NCI-H146 treated with DMSO at 0.1 percent for 48 hours (cell line): ENCODE results near the gene HLCS.

ENCODE experiments used
- DNase-seq: peaks from one replicate; lab custom pipeline; 2025; ENCODE audit not compliant: unreplicated experiment; lab: John Stamatoyannopoulos, UW

HLCS gene

DNA sequence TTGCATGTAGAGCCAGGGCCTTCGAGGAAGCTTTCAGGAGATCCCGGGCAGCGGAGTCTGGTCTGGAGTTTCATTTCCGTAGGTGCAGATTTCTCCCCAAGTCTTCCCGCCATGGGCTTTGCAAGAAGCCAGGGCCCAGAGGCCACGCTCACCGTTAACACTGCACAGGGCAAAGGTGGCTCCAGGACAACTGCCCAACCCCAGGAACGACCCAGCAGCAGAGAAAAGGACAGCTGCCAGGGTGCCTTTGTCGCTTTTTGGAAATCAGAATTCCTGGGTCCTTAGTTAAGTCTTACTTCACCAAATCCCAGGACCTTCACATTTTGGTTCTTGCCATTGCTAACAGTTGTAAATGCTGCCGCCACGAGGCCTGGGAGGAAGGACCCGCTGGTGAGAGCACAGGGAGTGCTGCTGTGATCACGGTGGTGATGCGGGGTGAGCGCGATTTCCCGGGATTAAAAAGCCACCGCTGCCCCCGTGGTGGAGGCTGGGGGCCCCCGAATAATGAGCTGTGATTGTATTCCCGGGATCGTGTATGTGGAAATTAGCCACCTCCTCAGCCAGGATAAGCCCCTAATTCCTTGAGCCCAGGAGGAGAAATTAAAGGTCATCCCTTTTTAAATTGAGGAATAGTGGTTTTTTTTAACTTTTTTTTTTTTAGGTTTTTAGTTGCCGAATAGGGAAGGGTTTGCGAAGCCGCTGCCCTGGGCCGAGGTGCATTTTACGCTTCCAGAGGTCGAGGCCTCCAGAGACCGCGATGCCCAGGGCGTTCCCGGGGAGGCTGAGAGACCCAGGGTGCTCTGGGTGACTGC is 259.3 kb downstream of the HLCS start:
- DNase-seq = no peak

DNA sequence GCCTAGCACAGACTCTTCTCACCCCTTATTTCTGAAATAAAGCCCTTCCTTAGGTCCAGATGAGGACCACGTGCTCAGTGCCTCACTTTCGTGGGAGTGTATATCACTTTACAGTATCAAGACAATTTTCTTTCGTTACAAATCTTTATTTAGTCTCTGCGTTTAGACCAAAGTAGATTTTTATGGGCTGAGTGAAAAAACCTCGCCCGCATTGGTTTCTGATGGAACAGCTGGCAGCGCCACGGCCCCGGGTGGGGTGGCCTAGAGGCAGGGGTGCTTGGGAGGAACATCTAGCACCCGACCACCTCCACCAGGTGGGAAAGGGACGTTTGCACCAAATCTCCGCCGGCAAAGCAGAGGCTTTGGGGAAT is 260.0 kb downstream of the HLCS start:
- no peak for DNase-seq

DNA sequence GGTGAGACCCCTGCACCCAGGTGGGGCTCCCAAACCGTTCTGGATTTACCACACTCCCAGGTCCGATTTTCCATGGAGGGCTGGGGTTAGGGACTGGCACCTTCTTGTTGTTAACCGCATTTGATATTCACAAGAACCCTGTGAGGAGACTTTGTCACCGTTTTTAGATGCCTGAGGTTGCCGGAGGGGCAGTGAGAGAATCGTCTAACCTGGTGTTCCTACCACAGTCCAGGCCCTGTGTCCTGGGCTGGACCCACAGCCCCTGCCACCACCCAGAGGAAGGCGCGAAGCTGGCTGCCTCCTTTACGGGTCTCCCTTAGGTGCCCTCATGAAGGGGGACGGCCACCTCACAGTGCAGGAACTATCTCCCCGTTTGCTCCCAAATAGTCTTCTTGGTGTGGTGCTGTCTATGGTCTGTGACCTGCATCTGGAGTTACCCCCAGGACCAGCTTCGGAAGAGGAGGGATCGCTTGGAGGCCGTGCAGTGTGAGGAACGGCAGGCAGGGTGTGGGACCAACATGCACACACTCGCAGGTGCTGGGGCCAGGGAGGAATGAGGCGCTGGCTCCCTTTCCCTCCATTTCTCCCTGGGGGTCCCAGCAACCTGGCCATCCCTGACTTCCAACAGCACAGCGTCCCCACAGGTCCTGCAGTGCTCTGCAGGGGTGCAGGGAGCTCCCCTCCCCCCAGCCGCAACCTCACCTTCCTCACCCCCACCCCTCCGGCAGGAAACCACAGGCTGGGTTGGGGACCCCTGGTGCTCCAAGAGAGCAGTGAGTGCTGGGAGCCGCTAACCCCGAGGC is 260.6 kb downstream of the HLCS start:
- DNase-seq = no peak

DNA sequence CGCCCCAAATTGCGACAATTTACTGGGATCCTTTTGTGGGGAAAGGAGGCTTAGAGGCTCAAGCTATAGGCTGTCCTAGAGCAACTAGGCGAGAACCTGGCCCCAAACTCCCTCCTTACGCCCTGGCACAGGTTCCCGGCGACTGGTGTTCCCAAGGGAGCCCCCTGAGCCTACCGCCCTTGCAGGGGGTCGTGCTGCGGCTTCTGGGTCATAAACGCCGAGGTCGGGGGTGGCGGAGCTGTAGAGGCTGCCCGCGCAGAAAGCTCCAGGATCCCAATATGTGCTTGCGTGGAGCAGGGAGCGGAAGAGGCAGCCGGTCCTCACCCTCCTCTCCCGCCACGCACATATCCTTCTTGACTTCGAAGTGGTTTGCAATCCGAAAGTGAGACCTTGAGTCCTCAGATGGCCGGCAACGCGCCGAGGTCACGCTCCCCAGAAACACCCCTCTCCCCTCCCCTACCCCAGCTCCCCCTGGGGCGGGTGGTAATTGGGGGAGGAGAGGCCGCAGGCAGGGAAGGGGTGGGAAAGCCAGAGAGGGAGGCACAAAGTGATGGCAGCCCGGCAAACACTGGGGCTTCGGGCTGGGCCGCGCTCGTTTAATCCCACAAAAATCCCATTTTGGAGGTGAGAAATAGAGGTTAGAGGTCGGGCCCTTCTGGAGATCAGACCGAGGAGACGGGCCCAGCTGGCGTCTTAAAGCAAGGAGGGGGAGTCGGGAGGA is 261.4 kb downstream of the HLCS start:
- no peak for DNase-seq

DNA sequence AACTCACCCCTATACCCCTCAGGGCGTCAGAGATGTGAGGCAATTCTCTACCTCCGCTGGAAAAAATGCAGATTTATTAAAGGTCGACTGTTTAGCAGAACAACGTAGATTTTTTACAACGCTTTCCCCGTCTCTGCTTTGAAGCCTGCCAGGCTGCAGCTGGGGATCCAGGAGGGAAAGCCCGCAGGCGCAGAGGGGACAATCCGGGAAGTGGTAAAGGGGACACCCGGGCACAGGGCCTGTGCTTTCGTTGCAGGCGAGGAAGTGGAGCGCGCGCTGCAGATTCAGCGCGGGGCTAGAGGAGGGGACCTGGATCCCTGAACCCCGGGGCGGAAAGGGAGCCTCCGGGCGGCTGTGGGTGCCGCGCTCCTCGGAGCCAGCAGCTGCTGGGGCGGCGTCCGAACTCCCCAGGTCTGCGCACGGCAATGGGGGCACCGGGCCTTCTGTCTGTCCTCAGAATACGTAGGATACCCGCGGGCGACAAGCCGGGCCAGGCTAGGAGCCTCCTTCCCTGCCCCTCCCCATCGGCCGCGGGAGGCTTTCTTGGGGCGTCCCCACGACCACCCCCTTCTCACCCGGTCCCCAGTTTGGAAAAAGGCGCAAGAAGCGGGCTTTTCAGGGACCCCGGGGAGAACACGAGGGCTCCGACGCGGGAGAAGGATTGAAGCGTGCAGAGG is 262.1 kb downstream of the HLCS start:
- no peak for DNase-seq

DNA sequence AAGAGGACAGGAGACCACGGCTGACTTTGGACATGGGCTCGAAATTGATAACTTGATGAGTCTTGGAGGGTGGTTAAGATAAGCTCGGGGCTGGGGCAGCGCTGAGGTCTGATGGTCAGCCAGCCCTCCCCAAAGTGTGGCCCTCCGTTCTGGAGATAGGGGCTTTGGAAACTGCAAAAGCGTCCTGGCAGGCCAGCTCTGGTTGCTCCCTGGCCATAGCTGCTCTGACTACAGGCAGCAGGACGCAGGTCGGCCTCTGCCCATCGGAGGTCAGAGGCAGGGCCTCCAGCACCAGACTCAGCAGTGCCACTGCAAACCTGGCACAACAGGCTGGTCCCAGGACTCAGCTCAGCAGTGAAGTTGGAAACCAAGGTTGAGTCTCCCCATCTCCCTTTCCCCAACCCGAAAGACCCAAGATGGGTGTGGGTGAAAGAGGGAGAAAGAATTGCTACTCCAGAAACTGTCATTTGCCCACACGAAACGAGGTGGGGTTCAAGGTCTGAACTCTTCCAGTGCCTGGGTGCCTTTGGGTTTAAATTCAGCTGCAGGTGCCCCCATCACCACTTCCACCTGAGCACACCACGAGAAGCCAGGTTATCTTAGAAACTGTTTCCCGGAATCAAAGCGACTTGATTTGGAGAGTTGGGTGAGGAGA is 262.7 kb downstream of the HLCS start:
- no peak for DNase-seq

DNA sequence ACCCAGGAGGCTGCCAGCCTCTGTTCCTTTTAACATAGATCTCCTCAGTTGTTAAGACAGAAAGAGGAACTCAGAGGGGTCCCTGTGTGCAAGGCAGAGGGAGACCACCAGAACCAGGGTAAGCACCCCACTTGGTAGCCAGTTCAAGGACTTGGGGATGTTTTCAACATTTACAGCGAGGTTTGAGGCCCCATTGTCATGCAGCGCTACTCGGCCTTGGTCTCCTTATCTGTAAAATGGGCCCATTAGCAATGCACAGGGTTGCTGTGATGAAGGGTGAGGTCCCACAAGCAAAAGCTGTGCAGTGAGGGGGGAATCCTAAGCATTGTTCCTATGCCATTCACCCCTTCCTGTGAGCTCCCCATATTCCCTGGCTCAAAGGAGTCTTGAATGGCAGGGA is 263.3 kb downstream of the HLCS start:
- DNase-seq = no peak

DNA sequence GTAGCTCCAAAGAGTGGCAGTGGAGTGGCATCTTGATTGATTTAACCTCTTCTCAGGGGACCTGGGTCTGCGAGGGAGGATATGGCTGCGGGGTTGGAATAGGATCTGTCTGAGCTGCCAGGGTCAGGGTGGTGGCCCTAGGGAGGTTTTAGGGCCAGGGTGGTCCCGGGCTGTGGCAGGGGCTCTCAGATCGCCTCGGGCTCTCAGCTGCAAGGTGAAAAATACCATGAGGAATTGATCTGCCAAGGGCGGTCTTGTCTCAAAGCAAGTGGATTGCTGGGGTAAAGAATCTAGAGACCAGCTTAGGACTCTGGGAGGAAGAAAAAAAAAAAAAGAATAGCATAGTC is 263.9 kb downstream of the HLCS start:
- no peak for DNase-seq

DNA sequence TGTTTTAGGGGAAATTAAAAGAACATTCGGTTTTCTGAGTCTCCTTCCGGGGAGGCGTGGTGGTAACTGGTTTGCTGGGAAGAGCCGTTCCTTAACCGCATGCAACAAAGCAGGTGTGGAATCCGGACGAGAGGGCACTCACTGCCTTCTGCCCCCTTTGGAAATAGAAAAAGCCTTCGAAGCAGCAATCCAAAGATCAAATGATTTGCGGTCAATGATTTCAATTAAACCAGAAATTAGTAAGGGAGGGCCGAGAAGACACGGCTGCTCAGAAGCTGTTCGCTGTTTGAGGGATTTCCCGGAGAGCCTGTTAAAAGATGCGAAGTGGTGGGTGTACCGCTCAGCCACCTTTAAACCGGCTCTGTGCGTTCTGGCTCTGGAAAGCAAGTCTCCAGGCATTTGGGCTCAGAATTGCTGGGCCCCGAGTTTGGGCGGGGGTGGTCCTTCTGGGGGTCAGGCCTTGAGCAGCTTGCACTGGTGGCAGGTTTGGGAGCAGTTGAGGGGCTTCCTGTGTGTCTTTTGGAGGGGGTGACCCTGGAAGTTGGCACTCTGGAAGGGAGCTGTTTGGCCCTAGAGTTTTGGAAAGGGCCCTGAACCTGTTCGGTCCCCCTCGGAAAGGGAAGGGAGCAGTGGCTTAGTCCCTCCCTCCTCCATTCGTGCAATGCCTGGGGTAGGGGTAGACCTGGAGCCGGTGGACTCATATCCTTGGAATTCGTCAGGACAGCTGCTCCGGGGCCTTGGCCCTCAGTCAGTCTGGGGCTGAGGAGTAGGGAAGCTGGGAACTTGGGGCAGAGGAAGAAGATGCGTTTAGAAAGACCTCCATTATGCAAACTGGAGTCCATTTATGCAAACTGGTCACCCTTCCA is 264.5 kb downstream of the HLCS start:
- DNase-seq = no peak

DNA sequence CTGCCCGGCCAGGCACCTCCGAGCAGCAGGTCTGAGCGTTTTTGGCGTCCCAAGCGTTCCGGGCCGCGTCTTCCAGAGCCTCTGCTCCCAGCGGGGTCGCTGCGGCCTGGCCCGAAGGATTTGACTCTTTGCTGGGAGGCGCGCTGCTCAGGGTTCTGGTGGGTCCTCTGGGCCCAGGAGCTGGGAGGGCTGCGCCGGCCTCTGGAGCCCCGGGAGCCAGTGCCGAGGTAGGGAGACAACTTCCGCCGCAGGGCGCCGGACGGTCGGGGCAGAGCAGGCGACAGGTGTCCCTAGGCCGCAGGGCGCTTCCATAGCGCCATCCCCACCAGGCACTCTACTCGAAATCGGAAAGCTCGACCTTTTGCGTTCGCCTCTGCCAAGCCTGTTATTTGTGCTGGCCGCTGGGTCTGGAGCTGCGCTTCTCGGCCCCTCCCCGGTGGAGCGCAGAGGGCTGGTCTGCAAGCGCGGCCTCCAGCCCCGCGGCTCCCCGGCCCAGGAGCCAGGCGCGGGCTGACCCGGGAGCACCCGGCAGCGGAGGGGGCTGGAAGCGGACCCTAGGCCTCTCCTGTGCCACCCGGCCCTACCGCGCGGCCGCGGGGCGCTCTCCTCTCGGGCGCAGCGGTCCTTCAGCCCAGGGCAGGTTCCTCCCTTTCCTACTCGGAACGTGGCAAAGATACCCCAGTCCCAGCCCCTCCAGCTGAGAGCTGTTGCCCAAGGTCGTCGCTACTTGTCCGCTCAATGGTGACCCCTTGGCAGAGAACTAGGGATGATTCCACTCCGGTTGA is 265.3 kb downstream of the HLCS start:
- DNase-seq = no peak
